Kidney glomerular epithelial cell (primary cell): ENCODE data around the gene LAMA2.

ENCODE experiments used
- DNase-seq: peaks from one replicate; lab custom pipeline; 2025; lab: John Stamatoyannopoulos, UW

LAMA2 gene

DNA sequence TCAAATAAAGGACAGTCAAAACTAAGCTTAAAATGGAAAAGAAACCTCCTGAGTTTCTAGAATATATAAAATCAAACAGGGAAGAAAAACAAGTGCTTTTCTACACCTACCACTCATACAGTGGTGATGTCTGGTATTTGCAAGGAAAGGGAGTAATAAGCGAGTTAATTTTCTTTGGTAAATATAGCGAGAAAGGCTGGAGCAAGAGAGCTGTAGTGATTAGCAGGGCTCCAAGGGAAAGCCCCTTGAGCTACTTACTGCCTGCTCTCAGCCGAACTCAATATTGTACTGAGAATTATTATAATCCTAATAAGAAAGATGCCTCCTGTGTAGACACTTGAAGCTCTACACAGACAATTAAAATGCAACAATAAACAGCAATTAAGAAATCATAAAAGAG is 296.3 kb downstream of the LAMA2 start:
- DNase-seq = no peak

DNA sequence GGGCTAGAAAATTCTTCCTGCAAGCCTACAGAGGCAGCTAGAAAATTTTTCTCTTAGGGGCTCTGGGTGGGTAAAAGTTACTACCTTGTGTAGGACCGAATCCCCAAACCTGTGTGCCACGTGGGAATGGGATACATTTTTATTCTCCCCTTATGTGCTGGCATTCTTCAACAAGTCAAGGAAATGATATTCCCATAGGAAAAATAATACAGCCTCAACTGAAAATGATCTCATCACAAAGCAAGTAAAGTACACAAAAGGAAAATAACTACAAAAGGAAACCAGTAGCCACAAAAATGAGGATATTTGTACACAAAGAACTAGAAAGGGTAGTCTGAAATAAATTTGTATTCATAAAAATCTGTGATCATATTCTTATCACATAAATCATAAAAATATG is 298.1 kb downstream of the LAMA2 start:
- DNase-seq = no peak

DNA sequence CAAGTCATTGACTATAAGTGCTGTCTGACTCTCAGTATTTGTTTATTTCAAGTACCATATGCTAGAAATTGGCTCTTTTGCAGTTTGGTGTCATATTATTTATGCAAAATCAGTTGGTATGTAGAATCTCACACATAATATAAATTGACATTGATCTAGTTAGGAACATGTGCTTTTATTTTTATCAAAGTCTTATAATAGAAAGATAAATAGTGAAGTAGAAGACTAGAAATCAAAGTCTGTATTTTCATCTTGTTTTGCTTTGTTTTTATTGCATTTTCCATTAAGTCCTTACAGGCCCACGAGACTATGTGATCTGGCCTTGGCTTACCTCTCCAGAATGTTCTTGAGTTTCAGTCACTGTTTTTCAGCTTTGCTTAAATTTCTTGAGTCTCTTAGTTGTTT is 300.3 kb downstream of the LAMA2 start:
- DNase-seq = no peak

DNA sequence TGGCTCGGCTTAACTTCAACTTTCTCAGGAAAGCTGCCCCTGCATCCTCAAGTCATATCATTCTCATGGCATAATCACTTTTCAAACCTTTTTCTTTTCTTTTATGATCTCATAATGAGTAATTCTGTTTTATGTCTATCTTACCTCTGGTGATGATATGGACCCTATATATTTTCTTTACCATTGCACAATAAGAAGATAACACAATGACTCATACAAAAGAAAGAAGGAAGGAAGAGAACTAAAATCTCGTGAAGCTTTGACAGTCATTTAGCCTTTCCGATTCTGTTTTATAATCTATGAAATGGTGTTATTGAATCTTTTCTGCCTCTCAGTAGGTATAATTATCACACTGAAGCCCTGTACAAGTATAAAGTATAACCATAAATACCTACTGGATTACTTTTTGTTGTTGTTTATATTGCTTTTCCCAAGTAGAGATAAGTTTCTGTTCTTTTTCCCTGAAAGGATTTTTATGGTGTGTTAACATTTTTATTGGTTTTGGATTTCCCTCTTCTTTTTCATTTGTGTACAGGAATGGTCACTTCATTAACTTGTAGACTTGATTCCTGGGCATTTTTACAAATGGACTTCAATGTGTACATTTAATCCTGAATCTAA is 300.9 kb downstream of the LAMA2 start:
- no peak for DNase-seq

DNA sequence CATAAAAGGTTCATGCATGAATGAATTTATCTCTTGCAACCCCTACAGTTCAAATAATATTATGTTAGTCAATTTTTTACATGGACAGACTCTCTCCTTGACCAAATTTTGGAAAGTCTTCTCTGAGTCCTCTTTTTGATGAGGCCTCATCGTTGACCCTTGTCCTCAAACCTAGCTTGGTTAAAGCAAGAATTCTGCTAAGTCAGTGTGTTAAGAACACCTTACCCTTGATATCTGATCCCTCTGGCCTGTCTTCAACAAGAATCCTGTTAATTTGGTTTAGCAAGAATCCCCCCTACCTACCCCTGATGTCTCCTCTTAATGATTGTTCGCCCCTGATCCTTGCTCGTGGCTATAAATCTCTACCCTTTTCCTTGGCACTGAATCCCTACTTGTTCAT is 301.4 kb downstream of the LAMA2 start:
- DNase-seq = no peak

DNA sequence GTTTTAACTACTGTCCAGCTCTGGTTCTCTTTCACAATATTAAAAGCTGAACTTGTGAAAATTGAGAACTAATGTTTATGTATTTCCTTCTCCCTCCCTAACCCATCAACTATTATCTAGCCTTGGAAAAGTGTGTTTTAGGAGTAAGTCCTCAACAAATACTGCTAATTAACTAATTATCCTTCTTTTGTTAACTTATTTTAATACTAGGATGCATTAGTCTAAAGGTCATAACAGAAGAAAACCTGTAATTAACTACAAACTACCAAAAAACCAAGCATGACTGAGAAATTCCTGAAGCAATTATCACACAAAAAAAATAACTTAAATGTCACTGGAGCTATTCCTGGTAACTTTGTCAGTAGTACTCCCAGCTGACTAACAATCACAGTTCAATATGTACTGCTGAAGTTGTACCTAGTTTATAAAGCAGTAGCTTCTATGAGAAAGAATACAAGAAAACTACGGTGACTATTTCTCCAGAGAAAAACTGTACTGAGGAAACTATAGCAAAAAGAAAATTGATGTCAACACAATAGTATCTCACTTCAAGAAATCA is 301.9 kb downstream of the LAMA2 start:
- no peak for DNase-seq

DNA sequence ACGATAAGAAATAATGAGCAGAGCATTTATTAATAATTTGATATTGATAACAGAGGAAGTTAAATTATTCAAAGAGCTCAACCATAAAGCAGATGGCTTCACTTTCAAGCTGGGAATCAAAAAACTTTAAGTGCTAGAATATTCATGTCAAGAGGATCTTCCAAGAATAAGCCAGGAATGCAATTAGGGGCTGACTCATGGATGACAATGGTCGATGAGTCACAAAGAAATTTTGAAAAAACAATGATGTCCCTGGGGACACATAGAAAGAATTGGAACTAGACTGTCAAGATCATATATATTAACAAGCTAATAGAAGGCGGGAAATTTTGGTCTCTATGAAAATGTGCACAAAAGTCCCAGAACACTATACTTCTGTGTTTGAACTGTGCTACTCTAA is 304.1 kb downstream of the LAMA2 start:
- peak; percentile 40 for DNase-seq

DNA sequence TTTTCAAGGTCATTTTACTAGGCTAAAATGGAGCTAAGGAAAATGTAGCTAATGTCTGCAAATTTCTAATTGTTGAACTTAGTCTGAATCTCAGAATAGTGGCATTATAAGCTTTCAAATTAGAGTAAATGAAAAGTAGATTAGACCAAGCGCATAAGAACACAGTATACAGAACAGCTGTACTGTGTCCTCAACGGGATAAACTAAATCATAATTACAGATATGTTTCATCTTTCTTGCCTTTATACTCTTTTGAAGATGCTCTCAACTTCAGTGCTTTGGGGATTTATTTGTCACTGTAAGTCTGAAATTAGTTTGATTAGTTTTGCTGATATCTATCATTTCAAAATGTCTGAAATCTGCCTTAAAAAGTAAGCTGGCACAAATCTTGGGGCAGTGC is 305.4 kb downstream of the LAMA2 start:
- no peak for DNase-seq

DNA sequence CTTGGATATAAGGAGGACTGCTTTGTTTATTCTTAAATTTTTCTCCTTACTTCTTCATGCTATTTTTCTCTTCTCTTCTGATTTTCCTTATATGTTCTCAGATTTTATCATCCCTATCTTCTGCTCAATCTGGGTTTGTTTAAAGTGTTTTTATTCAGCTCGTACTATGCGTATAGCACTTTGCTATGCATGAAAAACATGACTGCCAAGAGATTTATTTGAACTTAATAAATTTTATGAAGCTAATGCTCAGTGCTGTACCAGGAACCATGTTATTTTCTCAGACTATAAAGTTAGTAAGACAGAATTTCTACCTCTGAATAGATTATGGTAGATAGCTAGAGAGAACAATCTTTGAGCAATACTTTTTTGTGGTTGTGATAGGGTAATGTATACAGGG is 305.9 kb downstream of the LAMA2 start:
- no peak for DNase-seq

DNA sequence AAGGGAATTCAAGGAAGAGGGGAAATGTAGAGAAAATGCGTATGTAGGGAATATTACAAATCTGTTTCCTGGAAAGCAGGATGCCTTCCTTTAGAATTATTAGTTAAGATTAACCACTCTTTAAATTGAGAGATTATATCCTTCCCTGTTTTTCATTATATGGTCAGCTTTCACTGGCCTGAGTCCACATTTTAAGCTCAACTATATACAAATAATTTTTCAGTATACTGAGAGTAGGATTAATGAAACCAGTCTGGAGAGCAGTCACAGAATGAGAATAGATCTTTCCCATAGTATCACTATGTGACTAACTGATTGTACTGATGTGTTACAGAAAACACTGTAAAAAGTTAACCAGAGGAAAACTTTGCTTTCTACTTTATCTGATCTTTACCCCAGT is 306.3 kb downstream of the LAMA2 start:
- no peak for DNase-seq

DNA sequence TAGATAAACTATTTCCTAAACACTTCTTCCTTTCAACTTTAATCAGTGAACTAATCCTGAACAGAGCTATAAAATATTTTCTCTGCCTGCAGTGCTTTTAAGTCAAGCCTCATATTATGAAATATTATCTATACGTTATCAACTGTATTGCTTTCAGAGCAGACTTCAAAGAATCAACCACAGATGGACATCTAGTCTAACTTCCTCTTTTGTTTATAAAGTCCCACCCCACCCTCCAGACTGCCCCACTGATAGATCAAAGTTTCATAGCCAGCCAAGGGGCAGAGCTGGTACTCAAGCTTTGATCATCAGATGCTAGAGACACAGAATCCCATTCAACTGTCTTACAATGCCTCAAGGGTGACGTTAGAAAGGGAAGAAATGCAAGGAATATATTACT is 308.3 kb downstream of the LAMA2 start:
- no peak for DNase-seq

DNA sequence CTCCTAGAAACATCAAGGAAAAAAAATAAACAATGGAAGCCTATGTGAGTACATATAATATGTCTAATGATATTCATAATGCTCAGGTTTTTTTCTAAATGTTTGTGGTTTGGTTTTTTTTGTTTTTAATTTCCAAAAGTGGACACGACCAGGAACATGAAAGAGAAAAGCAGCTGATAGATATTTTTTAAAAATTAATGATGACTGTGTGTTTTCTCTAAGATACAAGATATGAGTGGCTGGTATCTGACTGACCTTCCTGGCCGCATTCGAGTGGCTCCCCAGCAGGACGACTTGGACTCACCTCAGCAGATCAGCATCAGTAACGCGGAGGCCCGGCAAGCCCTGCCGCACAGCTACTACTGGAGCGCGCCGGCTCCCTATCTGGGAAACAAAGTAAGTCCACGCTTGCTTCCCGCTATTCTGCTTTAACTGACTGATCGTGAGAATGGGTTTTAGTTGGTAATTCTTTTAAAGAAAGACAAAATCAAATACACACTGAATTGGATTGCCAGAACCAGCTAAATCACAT is 309.6 kb downstream of the LAMA2 start:
- DNase-seq = no peak

DNA sequence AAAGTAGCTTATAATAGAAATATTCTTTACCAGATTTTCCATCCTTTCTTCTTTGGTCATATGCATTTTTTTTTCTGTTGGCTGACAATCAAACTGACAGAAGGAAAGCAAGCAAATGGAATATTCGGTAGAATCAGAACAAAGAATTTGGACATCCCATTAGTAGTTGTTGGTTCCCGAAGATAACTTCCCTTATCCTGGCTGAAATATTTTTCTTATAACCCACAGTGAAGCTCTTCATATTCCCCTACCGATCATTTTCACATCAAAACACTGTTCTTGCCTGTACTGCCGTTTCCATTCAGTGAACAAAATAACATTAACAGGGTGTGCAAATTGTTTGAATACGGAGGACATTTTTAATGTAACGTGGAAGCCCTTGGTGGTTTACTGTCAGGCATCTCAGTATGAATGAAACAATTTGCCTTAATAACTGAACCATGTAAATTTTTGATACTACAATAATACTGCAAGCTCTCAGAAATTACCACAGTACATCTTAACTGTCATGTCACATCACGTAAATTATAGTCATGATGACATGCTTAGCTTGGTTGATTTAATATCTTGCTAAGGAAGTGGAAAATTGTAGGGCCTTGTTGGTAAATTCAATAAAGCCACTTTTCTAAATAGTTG is 311.5 kb downstream of the LAMA2 start:
- no peak for DNase-seq

DNA sequence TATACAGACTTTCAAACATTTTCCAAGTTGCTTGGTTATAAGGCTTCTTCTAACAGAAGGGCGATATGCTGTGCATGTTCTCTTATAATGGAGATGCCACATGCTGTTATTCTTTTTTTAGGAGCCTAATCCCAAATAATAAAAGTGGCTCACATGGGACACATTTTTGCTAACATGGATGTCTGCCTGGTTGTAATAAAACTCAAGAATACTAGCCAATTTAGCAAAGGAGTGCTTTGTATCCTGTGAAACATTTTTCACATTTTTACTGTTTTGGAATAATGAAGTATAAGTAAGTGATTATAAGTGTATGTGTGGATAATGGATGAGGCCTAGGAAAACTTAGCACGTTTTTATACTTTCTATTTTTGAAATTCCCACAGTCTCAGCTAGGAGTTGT is 312.2 kb downstream of the LAMA2 start:
- no peak for DNase-seq

DNA sequence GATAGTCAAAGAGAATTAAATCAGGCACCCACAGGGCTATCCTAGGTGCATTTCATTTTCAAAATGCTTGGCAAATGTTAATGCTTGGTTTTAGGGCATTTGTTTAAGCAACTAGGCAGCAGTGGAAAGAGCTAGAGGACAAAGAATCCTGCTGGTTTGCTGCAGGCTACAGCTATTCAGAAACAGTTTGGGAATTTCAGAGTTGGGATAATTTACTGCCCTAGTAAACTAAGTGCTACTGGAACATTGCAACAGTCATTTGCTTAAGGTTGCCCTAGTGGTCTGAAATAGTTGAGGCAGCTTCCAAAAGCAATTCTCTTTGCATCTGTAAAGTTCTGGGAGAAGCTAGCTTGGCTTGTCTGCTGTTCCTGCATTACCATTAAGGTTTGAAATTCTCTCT is 312.7 kb downstream of the LAMA2 start:
- DNase-seq = no peak

DNA sequence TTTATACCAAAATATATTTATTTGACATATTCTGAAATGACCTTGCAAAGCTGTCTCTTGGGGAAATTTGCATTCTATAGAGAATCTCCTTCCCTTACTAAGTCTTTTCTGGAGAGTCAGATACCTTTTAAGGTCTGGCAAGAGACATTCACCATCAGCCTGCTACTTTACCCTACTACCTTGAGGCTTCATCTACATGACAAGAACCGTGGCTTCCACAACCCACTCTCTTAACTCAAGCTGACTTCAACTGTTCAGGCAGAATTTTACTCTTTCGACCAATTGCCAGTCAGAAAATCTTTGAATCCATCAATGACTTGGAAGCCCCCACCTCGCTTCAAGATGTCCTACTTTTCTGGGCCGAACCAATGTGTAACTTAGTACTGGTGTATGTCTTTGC is 314.2 kb downstream of the LAMA2 start:
- no peak for DNase-seq

DNA sequence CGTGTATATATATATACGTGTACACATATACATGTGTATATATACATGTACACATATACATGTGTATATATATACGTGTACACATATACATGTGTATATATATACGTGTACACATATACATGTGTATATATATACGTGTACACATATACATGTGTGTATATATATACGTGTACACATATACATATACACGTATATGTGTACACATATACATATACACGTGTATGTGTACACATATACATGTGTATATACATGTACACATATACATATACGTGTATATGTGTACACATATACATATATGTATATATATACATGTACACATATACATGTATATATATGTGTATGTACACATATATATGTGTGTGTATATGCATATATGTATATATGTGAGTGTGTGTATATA is 317.2 kb downstream of the LAMA2 start:
- DNase-seq = no peak

DNA sequence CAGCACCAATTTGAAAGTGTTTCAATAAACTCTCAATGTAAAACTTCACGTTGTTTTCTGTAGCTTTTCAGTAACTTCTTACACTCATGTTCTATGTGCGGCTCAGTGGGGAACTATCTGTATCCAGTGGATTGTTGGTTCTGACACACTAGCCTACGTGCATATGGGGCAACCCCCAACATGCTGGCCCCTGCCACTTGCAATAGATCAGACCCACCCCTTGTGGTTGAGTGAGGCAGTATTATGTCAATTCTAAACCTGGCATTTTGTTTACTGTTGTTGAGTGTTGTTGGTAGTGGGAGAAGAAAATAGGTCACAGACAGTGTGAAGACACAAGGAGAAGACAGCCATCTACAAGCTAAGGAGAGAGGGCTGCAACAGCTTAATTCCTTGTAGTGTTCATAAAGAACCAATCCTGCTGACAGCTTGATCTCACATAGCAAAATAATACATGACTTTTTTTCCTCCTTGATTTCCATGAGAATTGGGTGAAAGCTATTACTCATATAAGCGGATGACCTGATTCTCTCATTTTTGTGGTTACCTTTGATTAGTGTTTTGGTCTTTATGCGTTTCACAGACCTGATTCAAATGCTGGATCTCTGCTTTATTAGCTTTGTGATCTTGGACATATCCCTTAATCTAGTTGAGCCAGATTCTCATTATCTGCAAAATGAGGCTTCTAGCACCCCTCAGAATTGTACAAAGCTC is 320.4 kb downstream of the LAMA2 start:
- no peak for DNase-seq

DNA sequence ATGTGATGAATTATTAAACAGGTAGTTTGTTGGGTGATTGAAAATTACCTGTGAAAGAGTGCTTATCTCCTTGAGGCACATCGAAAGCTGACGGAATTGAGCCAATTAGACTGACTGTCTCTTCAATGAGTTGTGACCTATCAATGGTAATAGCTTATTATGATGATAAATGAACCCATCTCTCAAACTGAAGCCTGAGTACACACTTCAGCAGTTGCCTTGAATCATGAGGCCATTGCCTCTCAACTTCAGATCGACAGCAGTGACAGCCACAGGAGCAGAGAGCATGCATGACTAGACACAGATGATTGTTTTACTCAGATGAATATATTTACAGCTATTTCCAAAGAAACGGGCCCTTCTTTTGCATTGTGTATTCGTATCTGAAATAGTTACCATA is 323.9 kb downstream of the LAMA2 start:
- DNase-seq = no peak

DNA sequence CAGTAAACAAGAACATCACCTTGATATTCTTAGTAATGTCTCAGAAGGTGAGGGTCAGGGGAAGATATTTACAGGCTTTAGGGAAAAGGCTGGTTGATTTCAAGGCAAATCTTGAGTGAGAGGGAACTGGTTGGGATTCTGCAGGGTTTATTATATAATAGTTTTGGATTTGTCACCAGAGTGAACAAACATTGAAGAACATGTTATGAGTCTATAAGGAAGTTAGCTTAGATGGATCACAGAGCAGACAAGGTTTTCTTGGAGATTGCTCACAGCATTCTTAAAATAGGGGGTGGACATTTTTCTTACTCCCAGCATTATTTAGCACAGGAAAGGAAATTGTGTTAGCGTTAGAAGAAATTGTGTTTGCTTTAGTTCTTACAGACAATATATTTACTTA is 324.9 kb downstream of the LAMA2 start:
- no peak for DNase-seq

DNA sequence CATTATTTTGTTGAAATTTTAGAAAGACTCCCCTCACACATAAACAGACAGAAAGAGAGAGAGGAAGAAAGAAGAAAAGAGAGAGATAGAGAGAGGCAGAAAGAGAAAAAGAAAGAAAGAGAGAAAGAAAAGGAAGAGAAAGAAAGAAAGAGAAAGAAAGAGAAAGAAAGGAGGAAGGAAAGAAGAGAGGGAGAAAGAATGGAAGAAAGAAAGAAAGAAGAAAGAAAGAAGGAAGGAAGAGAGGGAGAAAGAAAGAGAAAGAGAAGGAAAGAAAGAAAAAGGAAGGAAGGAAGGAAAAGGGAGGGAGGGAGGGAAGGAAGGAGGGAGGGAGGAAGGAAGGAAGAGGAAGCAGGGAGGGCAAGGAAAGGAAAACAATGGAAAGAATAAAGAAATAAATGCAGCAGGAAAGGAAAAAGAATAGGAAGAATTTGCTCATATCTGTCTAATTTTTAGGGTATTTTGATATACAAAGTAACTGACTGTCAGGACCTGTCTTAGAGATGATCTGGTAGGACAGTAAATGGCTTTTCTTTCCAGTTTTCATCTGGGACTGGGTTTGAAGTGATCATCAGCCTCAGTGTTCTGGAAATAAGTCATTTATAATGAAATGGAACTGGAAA is 325.6 kb downstream of the LAMA2 start:
- DNase-seq = no peak

DNA sequence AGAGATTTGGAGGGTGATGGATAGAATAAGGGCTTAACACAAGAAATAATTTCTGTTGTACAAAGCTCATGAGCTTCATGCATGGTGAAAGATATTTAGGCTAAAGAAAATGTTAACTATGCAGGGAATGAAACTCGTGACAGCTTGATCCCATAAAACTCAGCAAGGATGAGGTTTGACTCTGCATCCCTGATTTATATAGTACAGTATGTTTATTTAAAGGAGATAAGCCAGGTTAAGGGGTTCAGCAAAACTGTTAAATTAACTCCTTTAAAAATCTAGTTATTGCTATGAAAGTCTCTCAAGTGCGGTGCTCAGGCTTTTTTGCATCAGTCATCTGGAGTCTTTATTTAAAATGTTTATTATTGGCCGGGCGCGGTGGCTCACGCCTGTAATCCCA is 326.4 kb downstream of the LAMA2 start:
- no peak for DNase-seq

DNA sequence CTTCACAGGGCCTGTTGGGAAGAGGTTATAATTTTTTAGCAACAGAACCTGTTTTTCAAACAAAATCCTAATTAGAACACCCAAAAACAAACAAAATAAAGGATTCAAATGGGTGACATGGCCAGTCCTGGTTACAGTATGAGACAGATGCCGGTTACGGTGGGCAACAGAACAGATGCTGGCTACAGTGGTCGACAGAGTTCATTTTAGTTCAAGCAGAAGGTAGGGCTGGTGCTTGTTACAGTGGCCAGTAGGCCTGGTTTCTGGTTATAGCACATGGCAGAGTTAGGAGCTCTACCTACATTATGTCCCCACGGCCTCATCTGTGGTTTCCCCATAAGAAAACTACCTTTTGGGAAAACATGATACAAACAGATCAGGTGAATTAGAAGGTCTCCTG is 327.7 kb downstream of the LAMA2 start:
- DNase-seq = no peak
